T-helper 1 cell (primary cell): Measurements from ENCODE around the gene CFL1.

Source experiments
- DNase-seq, 5 donors: peaks; one replicate each; pipeline ENCODE4 v3.0.0-alpha.2; 2012 to 2020

The CFL1 gene

DNA sequence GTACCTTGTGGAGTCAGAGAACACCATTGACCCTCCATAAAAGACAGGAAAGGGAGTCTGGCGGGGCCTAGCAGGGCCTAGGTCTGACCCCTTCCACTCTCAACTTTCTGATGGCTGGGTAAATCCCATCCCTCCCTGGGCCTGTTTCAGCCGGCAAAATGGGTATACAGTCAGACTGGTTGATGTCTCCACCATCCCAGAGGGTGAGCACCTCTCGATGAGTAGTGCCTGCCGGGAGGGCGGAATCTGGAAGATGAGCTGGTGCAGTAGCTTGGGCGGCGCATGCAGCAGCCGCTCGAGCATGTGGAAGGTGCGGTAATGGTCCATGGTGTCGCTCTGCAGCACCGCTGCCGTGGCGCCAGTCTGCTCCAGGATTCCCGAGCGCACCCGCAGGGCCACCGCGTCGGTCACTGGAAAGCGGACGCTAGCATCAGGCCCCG, 29.8 kb upstream of the CFL1 start:
- peak in 2 of 5 donors; percentile 22 to 33 for DNase-seq

DNA sequence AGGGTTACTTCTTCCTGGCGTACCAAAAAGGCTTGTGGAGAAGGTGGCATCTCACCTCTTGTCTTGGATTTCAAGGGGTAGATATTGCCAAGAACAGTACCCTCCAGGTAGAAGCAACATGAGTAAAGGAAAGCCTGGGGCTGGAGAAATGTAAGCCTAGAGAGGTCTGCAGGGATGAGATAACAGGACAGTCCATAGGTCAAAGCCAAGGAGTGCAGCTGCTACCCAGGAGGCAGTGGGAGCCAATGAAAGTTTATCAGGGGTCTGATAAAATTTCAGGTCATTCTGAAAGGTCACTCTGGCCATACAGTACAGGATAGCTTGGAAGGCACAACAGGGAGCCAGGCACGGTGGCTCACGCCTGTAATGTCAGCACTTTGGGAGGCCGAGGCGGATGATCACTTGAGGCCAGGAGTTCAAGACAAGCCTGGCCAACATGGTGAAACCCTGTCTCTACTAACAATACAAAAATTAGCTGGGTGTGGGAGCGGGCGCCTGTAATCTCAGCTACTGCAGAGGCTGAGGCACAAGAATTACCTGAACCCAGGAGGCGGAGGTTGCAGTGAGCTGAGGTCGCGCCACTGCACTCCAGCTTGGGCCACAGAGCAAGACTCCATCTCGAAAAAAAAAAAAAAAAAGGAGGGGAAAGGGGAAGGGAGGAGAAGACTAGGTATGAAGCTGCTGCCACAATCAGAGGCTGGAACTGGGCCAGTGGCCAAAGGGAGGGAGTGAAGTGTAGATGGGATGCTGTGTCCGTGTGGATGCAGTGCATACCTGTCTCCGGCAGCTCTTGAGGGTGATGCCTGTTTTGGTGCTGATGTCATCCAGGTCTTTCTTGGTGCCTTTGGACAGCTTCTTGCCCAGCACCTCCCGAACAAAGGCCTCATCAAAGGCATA, 29.1 kb upstream of the CFL1 start:
- no peak for DNase-seq

DNA sequence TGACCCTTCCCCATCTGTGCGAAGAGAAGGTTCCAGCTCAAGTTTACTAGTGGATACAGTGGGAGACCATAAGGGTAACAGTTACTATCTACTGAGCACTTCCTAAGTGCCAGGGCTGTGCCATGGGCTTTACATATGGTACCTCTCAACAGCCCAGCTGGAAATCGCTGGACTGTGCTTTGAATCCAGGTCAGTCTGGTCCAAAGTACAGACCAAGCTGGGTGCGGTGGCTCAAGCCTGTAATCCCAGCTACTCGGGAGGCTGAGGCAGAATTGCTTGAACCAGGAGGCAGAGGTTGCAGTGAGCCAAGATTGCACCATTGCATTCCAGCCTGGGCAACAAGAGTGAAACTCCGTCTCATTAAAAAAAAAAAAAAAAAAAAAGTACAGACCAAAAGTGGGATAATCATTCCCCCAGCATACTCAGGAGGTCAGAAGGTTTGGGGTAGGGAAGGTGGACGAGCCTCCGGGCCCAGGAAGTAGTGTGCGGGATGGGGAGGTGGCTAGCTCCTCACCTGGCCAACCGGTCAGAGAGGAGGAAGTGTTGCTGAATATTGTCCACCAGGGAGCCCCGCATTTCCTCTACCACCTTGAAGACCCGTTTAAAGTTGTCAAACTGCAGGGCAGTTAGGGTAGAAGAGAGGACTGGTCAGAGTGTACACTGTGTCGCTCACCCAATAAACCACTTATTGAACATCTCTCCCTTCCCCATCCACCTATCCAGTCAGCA, 28.0 kb upstream of the CFL1 start:
- no peak for DNase-seq

DNA sequence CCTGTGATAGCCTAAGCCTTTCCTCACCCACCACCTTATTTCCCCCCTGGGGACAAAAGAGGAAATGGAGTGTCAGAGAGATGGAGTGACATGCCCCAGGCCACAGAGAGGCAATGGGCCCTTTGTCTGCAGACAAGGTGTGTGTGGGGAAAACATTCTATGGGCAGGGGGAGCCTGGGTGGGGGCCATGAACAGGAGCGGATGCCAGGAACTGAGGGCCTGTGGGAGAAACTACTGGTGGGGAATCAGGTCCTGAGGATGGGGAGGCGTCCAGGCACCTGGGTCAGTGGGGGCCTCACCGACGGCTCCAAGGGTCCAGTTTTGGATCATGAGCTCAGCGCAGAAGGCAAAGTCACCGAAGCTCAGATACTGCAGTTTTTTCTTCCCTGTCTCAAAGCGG, 27.3 kb upstream of the CFL1 start:
- DNase-seq, result no peak

DNA sequence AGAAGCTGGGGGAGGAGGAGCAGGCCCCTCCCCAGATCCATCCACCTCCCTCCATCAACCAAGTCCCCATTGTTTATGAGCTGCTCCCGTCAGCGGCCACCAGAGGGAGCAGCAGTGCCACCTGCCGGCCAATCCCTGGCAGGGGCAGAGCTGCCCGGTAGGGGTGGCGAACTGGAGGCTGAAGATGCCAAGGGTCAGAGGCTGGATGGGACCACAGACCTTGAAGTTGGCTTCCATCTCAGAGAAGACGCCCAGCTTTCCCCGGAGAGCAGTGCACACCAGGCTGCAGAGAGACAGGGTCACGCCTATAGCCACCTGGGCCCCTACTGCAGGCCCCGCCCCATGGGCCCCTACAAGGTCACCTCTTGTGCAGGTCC, 26.7 kb upstream of the CFL1 start:
- peak; percentile 64 to 81 (median 75) for DNase-seq

DNA sequence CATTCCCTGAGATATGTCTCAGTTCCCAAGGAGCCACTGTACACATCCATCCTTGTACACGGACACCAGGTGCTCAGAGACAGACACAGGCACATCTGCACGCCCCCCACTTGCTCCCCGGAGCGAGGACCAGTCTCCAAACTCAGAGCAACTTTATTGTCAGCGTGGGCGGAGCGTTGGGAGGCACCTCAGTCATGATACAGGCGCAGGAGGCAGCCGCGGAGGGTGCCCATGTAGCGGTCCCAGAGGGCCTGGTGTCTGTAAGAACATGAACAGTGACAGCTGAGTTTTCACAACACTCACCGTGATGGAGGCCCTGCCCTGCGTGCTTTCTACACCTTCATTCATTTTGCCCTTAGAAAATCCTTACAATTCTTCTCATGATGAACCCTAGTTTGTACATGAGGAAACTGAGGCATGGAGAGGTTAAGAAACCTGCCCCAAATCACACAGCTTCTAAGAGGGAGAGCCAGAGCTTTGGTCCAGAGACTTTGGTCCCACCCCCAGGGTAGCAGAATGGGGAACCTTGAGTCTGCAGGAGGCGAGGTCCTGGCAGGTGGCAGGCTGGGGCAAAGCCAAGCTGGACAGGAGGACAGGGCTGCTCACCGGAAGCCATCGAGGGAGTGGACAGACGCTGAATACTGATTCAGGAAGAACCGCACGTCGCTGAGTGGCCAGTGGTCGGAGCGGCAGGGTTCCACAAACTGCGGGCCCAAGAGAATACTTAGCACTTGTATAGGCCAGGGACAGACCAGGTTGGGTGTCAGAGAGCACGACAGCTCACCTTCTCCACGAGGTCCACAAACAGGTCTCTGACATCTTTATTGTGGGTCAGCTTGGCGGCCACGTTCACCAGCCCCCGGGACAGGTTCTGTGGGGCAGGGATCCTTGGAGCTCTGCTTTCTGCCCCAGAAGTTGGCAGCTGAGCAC, 26.1 kb upstream of the CFL1 start:
- DNase-seq, result no peak

DNA sequence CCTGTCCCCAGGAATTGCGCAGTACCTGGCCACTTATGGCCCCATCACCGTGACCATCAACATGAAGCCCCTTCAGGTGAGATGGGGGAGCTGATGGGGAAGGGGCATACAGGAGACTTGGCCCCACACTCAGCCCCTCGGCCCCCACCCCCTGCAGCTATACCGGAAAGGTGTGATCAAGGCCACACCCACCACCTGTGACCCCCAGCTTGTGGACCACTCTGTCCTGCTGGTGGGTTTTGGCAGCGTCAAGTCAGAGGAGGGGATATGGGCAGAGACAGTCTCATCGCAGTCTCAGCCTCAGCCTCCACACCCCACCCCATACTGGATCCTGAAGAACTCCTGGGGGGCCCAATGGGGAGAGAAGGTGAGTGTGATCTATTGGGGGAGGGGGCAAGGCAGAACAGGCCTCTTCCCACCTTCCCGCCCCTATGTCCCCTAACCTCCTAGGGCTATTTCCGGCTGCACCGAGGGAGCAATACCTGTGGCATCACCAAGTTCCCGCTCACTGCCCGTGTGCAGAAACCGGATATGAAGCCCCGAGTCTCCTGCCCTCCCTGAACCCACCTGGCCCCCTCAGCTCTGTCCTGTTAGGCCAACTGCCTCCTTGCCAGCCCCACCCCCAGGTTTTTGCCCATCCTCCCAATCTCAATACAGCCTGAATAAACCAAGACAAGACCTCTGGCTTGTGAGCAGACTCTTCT, 25.2 kb upstream of the CFL1 start:
- DNase-seq, result no peak

DNA sequence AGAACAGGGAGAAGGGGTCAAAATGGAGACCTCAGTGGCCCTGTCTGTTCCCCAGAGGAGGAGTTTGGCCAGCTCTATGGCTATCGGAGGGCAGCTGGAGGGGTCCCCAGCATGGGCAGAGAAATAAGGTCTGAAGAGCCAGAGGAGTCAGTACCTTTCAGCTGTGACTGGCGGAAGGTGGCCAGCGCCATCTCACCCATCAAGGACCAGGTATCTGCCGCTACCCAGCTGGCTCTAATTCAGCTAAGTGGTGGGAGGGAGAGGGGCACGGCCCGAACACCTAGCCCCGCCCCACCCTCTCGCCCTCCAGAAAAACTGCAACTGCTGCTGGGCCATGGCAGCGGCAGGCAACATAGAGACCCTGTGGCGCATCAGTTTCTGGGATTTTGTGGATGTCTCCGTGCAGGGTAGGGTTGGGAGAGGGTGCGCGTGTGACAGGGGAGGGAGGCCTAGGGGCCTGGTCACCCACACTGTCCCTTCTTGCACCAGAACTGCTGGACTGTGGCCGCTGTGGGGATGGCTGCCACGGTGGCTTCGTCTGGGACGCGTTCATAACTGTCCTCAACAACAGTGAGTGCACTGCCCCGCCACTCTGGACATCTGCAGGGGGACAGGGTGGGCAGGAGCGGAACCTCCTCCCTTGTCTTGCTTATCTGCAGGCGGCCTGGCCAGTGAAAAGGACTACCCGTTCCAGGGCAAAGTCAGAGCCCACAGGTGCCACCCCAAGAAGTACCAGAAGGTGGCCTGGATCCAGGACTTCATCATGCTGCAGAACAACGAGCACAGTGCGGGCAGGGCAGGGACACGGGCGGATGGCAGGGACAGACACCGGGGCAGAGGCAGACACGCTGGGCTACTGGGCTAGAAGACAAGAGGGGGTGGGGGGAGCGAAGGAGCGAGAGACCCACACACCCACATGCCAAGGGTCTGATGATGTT, 24.4 kb upstream of the CFL1 start:
- no peak for DNase-seq

DNA sequence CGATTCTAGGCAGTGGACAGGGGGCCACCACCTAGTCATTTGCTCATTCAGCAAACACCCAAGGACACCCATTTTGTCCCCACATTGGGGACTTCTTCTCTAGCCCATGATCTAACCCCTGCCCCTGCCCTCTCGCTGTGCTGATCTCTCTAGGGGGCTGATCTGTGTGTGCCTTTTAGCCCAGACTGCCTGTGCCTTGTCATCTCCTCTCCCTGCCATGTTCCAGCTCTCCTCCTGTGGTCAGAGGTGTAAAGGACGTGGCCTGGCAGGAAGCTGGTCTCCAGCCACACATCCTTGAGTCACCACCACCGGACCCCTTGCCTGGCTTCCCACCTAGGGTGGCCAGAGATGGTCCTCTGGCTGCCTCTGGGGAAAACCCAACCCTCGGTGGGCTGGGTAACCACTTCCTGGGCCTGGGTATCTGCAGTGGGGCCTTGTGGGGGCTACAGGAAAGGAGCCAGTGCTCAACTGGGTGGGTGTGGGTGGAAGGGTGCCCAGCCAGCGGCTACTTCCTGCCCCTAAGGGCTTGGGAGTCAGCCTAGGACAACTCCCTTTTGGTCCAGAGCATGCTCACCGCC, 23.0 kb upstream of the CFL1 start:
- no peak for DNase-seq

DNA sequence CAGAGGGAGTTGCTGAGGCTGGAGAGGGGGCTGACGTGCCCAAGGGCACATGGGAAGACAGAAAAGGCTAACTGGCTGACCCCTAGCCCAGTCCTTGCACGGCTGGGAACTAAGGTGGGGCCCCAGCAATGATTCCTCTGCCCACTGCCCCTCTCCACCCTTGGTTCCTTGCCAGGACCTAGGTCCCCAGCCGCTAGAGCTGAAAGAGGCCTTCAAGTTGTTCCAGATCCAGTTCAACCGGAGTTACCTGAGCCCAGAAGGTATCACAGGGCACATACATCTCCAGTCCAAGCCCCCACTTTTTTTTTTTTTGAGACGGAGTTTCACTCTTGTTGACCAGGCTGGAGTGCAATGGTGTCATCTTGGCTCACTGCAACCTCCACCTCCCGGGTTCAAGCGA, 22.0 kb upstream of the CFL1 start:
- DNase-seq, result no peak

DNA sequence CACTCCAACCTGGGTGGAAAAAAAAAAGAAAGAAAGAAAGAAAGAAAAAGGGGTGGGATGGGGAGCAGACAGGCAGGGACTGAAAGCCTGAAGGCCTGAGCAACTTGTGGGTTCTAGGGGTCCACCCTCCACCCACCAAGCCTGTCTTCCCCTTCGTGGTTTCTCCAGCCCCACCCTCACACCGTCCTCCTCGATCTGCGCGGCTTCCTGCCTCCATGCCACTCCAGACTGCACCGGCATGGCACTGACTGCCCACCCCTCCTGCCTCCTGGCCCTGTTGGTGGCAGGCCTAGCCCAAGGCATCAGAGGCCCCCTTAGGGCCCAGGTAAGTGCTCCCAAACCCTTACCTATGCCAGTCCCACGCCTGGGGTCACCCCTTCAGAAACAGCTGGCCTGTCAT, 21.6 kb upstream of the CFL1 start, which contains the start of gene CTSW:
TSS of gene CTSW (plus strand) at position 221 of the 400 bp plus-strand sequence. CDS start at position 239, 18 bp downstream.
- DNase-seq, result peak in 1 of 5 donors; percentile 35

DNA sequence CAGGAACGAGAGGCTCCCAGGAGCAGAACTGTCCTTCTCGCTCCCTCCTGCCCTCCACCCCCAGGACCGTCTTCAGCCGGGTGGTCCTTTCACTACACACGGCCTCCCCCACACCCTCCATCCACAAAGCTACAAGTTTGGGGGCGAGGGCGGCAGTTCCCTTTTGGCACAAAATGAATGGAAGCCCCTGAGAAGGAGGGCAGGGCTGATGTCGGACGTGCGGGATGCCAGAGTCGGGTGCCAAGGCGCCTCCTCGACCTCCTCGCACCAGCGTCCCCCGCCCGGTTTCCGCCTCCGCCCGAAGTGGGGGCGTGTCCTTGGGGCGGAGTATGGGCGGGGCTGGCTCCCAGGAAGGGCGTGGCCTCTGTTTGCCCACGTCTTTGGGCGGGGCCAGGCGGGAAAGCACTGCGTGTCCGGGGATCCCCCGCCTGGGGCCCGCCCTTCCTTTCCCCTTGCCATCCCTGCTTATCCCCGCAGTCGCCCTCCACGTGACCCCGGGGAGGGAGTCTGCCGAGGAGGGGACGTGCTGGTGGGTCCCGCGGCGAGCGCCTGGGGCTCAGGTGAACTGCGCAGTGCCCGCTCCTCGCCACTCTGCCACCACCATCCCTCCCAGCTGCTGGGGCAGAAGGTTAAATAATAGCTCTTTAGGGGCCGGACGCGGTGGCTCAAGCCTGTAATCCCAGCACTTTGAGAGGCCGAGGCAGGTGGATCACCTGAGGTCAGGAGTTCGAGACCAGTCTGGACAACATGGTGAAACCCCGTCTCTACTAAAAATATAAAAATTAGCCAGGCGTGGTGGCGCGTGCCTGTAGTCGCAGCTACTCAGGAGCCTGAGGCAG, 15.6 kb upstream of the CFL1 start:
- DNase-seq, result peak; percentile 93 to 96 (median 94)

DNA sequence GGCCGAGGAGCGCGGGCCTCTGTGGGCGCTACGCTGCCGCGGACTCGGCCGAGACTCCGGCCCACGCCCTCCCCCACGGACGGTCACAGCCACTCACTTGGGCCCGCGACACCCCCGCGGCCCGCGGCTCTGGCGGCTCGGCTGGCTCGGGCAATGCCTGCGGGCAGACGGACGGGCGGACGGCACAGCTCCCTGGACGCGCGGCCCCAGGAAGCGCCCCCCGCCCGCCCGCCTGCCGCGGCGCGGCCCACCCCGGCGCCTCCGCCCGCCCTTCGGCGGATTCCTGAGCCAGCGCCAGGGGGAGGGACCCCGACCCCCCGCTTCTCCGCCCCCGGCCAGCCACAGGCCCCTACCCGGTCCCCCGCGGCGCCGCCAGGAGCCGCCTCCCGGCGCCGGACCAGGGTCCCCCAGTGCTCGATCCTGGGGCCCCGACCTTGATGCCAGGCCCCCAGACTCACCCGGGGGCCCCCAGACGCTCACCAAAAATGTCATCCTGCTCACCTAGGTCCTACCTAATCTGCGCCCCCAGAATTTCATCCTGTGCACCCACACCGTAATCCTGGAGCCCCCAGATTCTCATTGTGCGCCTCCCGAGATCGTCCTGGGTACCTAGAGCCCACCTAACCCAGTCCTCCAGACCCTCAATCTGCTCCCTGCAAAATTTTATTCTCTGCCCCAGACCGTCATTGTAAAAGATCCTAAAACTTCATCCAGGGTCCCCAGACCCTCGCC, 14.8 kb upstream of the CFL1 start, which contains the start of gene EFEMP2:
TSS of gene EFEMP2 (minus strand) at position 215 of the 732 bp plus-strand sequence. CDS start 446 bp downstream, outside the sequence.
- no peak for DNase-seq

DNA sequence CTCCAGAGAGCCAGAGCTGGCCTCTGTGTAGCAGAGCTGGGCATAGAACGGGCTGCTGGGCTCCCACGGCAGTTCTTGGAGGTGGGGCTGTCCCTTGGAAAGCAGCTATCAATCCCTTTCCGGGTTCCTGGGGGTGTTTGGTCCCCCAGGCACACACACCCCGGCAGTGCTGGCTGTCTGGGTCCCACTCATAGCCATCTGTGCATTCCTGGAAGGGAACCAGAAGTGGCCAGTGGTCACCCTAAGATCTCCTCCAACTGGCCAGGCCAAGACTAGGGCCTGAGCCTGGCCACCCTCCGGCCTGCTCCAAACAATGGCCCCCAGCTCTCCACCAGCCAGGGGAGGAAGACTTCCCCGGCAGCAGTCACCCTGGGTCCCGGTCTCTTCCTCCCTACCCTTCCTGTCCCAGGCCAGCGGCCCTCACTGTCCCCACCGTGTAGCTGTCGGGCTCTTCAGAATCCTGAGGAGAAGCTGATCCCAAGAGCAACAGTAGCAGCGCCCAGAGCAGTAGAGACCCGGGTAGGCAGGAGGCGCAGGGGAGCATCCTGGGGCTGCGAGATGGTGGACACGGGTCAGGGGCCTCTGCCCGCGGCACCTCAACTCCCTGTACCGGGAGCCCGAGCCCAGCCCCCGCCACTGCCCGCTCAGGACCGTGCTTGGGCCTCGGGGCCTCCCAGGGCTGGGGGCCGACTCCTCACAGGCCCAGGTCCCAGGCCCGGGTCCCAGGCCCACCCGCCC, 14.0 kb upstream of the CFL1 start:
- DNase-seq, result no peak

DNA sequence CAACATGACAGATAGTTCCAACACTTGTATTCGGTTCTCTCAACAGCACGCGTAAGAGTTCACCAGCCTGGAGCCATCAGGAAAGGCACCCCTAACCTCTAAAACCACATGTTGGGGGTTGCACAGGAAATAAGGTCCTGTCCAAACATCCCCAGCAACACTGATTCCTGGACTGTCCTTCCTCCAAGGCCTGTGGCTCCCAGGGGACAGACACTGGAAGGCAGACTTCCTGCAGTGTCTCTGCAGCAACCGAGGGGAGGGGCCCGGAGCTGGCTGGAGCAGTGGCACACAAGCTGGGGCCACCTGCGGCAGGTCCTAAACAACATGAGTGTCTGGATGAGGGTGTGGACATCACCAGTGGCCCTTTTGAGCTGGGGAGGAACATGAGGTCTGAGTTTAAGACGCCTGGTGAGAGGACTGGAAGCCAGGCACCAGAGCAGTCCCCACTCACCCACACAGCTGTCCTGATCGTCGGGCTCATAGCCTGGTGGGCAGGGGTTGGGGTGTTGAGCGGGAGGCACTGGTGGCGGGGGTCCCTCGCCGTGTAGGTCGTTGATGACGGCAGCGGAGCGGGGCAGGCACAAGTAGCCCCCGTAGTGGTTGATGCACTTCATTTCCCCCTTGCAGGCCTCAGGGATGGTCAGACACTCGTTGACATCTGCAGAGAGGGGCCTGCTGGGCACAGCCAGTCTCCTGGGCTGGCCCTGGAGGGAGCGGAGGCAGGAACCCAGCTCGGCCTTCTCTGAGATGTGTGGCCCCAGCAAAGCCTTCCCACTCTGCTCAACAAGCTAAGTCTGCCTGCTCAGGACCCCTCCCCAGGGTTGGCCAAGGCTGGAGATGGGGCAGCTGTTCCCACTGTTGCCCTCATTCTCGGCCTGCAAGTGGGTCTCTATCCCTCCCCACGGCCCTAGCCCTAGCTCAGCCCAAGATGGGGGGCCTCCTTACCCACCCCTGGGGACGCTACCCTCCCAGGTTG, 13.0 kb upstream of the CFL1 start:
- DNase-seq, result no peak

DNA sequence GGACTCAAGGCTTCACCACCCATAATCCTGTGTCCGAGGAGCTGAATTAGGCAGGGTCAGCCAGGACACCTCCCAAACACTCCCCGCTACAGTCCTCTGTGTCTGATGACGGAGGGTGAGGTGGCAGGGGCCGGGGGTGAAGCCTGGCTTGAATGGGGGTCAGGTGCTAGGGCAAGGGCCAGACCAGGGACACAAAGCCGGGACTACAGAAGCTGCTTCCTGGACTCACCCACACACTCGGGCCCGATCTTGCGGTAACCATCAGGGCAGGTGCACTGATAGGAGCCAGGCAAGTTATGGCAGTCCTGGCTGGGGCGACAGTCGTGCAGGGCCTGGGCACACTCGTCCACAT, 12.3 kb upstream of the CFL1 start:
- DNase-seq, result no peak
